Measurements from ENCODE around the gene RANBP10. TPM values are rescaled to one million over a fixed set of nuclear protein-coding genes. Genes with fewer than 3 reads are reported as not detected.

Gene RANBP10
- total and polyA plus RNA-seq, 2 of the 13 experiments (the other 11 are each of a cell fraction or from before 2014, with no cell fraction given) = 9.2 to 22.7 TPM

DNA sequence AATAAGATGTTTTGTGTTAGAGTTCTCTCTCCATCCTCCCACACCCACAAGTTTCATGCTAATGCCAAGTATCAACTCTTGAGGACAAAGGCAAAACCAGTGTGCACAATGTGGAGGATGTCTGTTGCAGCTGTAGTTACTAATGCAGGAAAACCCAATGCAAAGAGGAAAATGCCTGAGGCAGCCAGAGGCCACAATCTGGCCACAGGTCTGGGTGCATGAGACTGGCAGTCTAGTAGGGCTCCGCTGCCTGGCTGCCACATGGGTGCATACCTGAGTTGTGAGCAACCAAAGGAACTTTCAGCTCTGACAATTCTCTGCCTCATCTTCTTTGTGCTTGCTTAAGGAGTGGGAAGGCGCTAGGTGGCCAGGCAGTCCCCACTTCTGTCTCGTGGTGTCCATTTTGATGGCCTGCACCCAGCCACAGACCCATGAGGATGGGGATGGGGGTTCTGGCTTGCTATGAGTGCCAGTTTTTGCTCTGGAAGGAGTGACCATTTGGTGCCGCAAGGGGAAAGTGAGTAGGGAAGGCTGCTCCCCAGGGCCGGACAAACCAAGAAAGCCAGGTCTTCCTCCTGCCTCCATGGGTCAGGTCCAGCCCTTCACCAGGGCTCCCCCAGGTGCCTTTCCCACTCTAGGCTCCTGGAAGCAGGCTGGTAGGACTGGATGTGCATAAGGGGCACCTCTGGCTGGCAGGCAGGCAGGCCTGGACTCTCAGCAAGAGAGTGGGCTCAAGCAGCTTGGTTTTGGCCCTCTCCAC, 83.0 kb downstream of the RANBP10 start:
- DNase-seq (ENCODE audit: low spot score) (no peak), ATAC-seq (no peak), FAIRE-seq (no peak)
- Histone ChIP-seq H3K9ac (ENCODE audit: insufficient read depth, low read depth, low read length) (no peak overlapping the region), H3K27me3 (ENCODE audit: control insufficient read depth in 1 of 2, insufficient read depth in 2 of 2, low read length in 2 of 2) (no peaks in the 10 kb centered on the region; a peak in 1 of 5 replicates), H3K9me3 (ENCODE audit: low read length) (no peaks in the 10 kb centered on the region), H3K79me2 (ENCODE audit: insufficient read depth, low read length) (peaks cover 6% of the 10 kb centered on the region), H3K27ac (ENCODE audit: extremely low read length, insufficient read depth, low read length) (no peak overlapping the region), H3K4me2 (ENCODE audit: low read depth, low read length) (no peak overlapping the region), H3K4me1 (ENCODE audit: insufficient read depth, low read length) (peaks cover 30% of the 10 kb centered on the region), H3K4me3 (replicated peaks in 1 of 3; ENCODE audit: insufficient read depth in 1 of 3, low read depth in 2 of 3, low read length in 3 of 3) (no peak overlapping the region), H2AFZ (ENCODE audit: low read length) (no peak overlapping the region), H3K36me3 (replicated peaks in 1 of 2; ENCODE audit: control insufficient read depth in 1 of 2, insufficient read depth in 2 of 2, low read length in 2 of 2) (peaks cover 12 to 21% of the 10 kb centered on the region in 2 experiments), H4K20me1 (ENCODE audit: insufficient read depth, low read length) (no peaks in the 10 kb centered on the region)
- CTCF ChIA-PET (ENCODE audit: low intra/inter-chr PET ratio, low total read pairs) = no interaction called here
- POLR2A ChIA-PET = interaction anchor here (0.9 kb wide), 1 partner anchor 83 kb away, joined by 3 read pairs; the partner anchor contains the start of genes RANBP10 and TSNAXIP1
- in situ Hi-C loops (cut with HindIII; ENCODE audit: extremely low pct_ligation_motif_present, low pct_unique_long_range_greater_than_20kb) (no loop called here), intact Hi-C loops (cut with micrococcal nuclease; ENCODE audit: unreplicated experiment) (no loop called here)
- no TSS peak for BruUV-seq (replicated peaks)
- WGBS (ENCODE audit: low lambda C conversion rate) = 97% methylated on average over 3 of the region's 5 CpGs
- TF ChIP-seq HDAC2 (CRISPR knock-in tag; IDR thresholded peaks at IDR 0.05) (no peak), AGO2 (optimal IDR thresholded peaks at IDR 0.05; ENCODE audit: low read depth, low read length) (peak; percentile 22)

GRCh38 chr16:67720236-67720635, 86.1 kb downstream of the RANBP10 start:
- DNase-seq (ENCODE audit: low spot score) (no peak), ATAC-seq (no peak)
- intact Hi-C loops (cut with micrococcal nuclease; ENCODE audit: unreplicated experiment) = no loop called here
- TF ChIP-seq, protein P1, sequence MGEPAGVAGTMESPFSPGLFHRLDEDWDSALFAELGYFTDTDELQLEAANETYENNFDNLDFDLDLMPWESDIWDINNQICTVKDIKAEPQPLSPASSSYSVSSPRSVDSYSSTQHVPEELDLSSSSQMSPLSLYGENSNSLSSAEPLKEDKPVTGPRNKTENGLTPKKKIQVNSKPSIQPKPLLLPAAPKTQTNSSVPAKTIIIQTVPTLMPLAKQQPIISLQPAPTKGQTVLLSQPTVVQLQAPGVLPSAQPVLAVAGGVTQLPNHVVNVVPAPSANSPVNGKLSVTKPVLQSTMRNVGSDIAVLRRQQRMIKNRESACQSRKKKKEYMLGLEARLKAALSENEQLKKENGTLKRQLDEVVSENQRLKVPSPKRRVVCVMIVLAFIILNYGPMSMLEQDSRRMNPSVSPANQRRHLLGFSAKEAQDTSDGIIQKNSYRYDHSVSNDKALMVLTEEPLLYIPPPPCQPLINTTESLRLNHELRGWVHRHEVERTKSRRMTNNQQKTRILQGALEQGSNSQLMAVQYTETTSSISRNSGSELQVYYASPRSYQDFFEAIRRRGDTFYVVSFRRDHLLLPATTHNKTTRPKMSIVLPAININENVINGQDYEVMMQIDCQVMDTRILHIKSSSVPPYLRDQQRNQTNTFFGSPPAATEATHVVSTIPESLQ (CRISPR knock-in tag; conservative IDR thresholded peaks at IDR 0.05) = no peak
- TF ChIP-seq PRMT3 (CRISPR knock-in tag; IDR thresholded peaks at IDR 0.05; ENCODE audit: borderline replicate concordance, low read depth) = no peak
- no peak for TF ChIP-seq REXO4 (CRISPR knock-in tag; IDR thresholded peaks at IDR 0.05; ENCODE audit: borderline replicate concordance)
- no peak for TF ChIP-seq LRRFIP1 (CRISPR knock-in tag; conservative IDR thresholded peaks at IDR 0.05)
- no peak for TF ChIP-seq ZNF34 (CRISPR knock-in tag; IDR thresholded peaks at IDR 0.05; ENCODE audit: borderline replicate concordance)
- TF ChIP-seq CEBPB (IDR thresholded peaks at IDR 0.05; ENCODE audit: borderline replicate concordance, low read depth, low read length) = peak; percentile 24; the same call in 1 of the 2 replicates
- no peak for TF ChIP-seq RARG (CRISPR knock-in tag; IDR thresholded peaks at IDR 0.05; ENCODE audit: low read depth)

More at GRCh38 chr16:67720236-67720635, 86.1 kb downstream of the RANBP10 start:
- BruUV-seq (replicated peaks) = no TSS peak
- Histone ChIP-seq H3K4me3 (replicated peaks in 1 of 3; ENCODE audit: insufficient read depth in 1 of 3, low read depth in 2 of 3, low read length in 3 of 3) (peak overlapping the region; percentile 93 to 94 (median 94); a peak in 5 of 6 replicates), H3K9ac (ENCODE audit: insufficient read depth, low read depth, low read length) (peak overlapping the region; percentile 93), H4K20me1 (ENCODE audit: insufficient read depth, low read length) (no peaks in the 10 kb centered on the region), H3K79me2 (ENCODE audit: insufficient read depth, low read length) (peaks cover 28% of the 10 kb centered on the region), H3K27ac (ENCODE audit: extremely low read length, insufficient read depth, low read length) (peak overlapping the region; percentile 67), H3K9me3 (ENCODE audit: low read length) (no peaks in the 10 kb centered on the region), H2AFZ (ENCODE audit: low read length) (no peak overlapping the region), H3K4me2 (ENCODE audit: low read depth, low read length) (peak overlapping the region; percentile 94), H3K36me3 (replicated peaks in 1 of 2; ENCODE audit: control insufficient read depth in 1 of 2, insufficient read depth in 2 of 2, low read length in 2 of 2) (peaks cover 5 to 8% of the 10 kb centered on the region in 2 experiments; a peak in 4 of 5 replicates), H3K27me3 (ENCODE audit: control insufficient read depth in 1 of 2, insufficient read depth in 2 of 2, low read length in 2 of 2) (no peaks in the 10 kb centered on the region; a peak in 1 of 5 replicates), H3K4me1 (ENCODE audit: insufficient read depth, low read length) (peaks cover 42% of the 10 kb centered on the region)
- ChIA-PET POLR2A (interaction anchor here (1.1 to 2.5 kb wide), 4 partner anchors 8 to 246 kb away, joined by 4 to 18 read pairs (median 4); partner anchors contain the start of genes RANBP10 and TSNAXIP1), CTCF (ENCODE audit: low intra/inter-chr PET ratio, low total read pairs) (no interaction called here)
- no peak for FAIRE-seq
- in situ Hi-C loops (cut with HindIII; ENCODE audit: extremely low pct_ligation_motif_present, low pct_unique_long_range_greater_than_20kb) = no loop called here
- 9% methylated on average over 1 of the region's 1 CpG for WGBS (ENCODE audit: low lambda C conversion rate)

All from HepG2 (cell line).